WTC11 (cell line): ENCODE measurements around the gene HES6. TPM values are rescaled to one million over a fixed set of nuclear protein-coding genes. Genes with fewer than 3 reads are reported as not detected.
A peak's percentile ranks its signal among the peaks of the same experiment; 100 is the strongest.

ENCODE experiments used
- ATAC-seq: fragments of 200-7000 bp; cut with Tn5 transposase; 2 replicates; pipeline ENCODE4 v1.10.0; 2021; ENCODE audit warnings: mild to moderate bottlenecking, moderate library complexity
- CTCF ChIA-PET: fragments of 300-600 bp; sonication (Branson Sonifier 250); formaldehyde crosslinking; loops from one replicate; lab custom pipeline; 2021; ENCODE audit warnings: antibody characterized with exemption; lab: Charles Lee
- POLR2A ChIA-PET: fragments of 350-600 bp; sonication (Branson Sonifier 250); formaldehyde crosslinking; loops from one replicate; lab custom pipeline; 2021; ENCODE audit warnings: antibody characterized with exemption; lab: Charles Lee
- DNase-seq: peaks from one replicate; pipeline ENCODE4 v3.0.0; 2021; ENCODE audit warnings: low spot score
- H3K27ac Mint-ChIP-seq: 2 replicates; pipeline ENCODE4 v1.8.0; 2021; ENCODE audit warnings: mixed read lengths
- H3K27me3 Mint-ChIP-seq: 2 replicates; pipeline ENCODE4 v1.8.0; 2021; ENCODE audit warnings: low read depth, mild to moderate bottlenecking, moderate library complexity, mixed read lengths
- H3K36me3 Mint-ChIP-seq: 2 replicates; pipeline ENCODE4 v1.8.0; 2021; ENCODE audit warnings: mixed read lengths
- H3K4me1 Mint-ChIP-seq: 2 replicates; pipeline ENCODE4 v1.8.0; 2022; ENCODE audit warnings: mixed read lengths
- H3K4me3 Mint-ChIP-seq: 2 replicates; pipeline ENCODE4 v1.8.0; 2021; ENCODE audit warnings: mild to moderate bottlenecking, moderate library complexity, mixed read lengths
- H3K9me3 Mint-ChIP-seq: 2 replicates; pipeline ENCODE4 v1.8.0; 2021; ENCODE audit warnings: mixed read lengths
- CBFB ChIP-seq: sonication (generic); formaldehyde crosslinking; IDR thresholded peaks from 2 replicates; pipeline ENCODE4 v1.8.1; 2022; ENCODE audit warnings: mild to moderate bottlenecking, low read depth, missing genetic modification reagents
- CREB1 ChIP-seq: sonication (generic); formaldehyde crosslinking; IDR thresholded peaks from 2 replicates; pipeline ENCODE4 v1.8.0; 2023; ENCODE audit warnings: mild to moderate bottlenecking, missing genetic modification reagents
- ELF4 ChIP-seq: sonication (generic); formaldehyde crosslinking; IDR thresholded peaks from 2 replicates; pipeline ENCODE4 v1.8.1; 2022; ENCODE audit warnings: low read depth, mild to moderate bottlenecking, moderate library complexity, missing genetic modification reagents
- FOXK1 ChIP-seq: sonication (generic); formaldehyde crosslinking; IDR thresholded peaks from 2 replicates; pipeline ENCODE4 v1.8.0; 2022; ENCODE audit warnings: mild to moderate bottlenecking, moderate library complexity, missing genetic modification reagents
- GABPB1 ChIP-seq: sonication (generic); formaldehyde crosslinking; IDR thresholded peaks from 2 replicates; pipeline ENCODE4 v1.8.1; 2023; ENCODE audit warnings: mild to moderate bottlenecking, missing genetic modification reagents
- GRHL2 ChIP-seq: fragments of 250-450 bp; sonication (Bioruptor Pico); IDR thresholded peaks from 2 replicates; pipeline ENCODE4 v1.8.0; 2022; ENCODE audit warnings: mild to moderate bottlenecking, moderate library complexity; ENCODE audit not compliant: insufficient replicate concordance, severe bottlenecking
- HMGA2 ChIP-seq: fragments of 250-450 bp; sonication (Bioruptor Pico); IDR thresholded peaks from 2 replicates; pipeline ENCODE4 v1.4.0; 2021; ENCODE audit warnings: mild to moderate bottlenecking, moderate library complexity
- KAT7 ChIP-seq: sonication (generic); formaldehyde crosslinking; IDR thresholded peaks from 2 replicates; pipeline ENCODE4 v1.8.1; 2023; ENCODE audit warnings: missing genetic modification reagents, mild to moderate bottlenecking, borderline replicate concordance
- OVOL2 ChIP-seq: fragments of 250-450 bp; sonication (Bioruptor Pico); IDR thresholded peaks from 2 replicates; pipeline ENCODE4 v1.9.0; 2021; ENCODE audit warnings: mild to moderate bottlenecking, borderline replicate concordance
- RORB ChIP-seq: fragments of 250-450 bp; sonication (Bioruptor Pico); IDR thresholded peaks from 2 replicates; pipeline ENCODE4 v1.9.0; 2021; ENCODE audit warnings: mild to moderate bottlenecking
- TP53 ChIP-seq: sonication (generic); formaldehyde crosslinking; IDR thresholded peaks from 2 replicates; pipeline ENCODE4 v1.8.1; 2023; ENCODE audit warnings: mild to moderate bottlenecking, missing genetic modification reagents
- ZNF121 ChIP-seq: sonication (generic); formaldehyde crosslinking; IDR thresholded peaks from 2 replicates; pipeline ENCODE4 v1.8.0; 2023; ENCODE audit warnings: missing genetic modification reagents
- ZNF138 ChIP-seq: sonication (generic); formaldehyde crosslinking; conservative IDR thresholded peaks from 2 replicates; pipeline ENCODE4 v1.8.1; 2022; ENCODE audit warnings: mild to moderate bottlenecking, moderate library complexity, missing genetic modification reagents
- ZNF317 ChIP-seq: sonication (generic); formaldehyde crosslinking; IDR thresholded peaks from 2 replicates; pipeline ENCODE4 v1.8.1; 2023; ENCODE audit warnings: low read depth, mild to moderate bottlenecking, moderate library complexity, missing genetic modification reagents, borderline replicate concordance
- total RNA-seq: library from RNA; stranded (reverse); gene quantifications from 3 replicates; pipeline ENCODE4 v1.2.3, GENCODE V29; 2021
- TF ChIP-seq, protein P1 (sequence below): fragments of 250-450 bp; sonication (Bioruptor Pico); IDR thresholded peaks from 2 replicates; pipeline ENCODE4 v1.9.0; 2021; ENCODE audit warnings: mild to moderate bottlenecking, borderline replicate concordance
- TF ChIP-seq, protein P2 (sequence below): sonication (generic); formaldehyde crosslinking; conservative IDR thresholded peaks from 2 replicates; pipeline ENCODE4 v1.8.1; 2023; ENCODE audit warnings: mild to moderate bottlenecking, low read depth, missing genetic modification reagents, moderate library complexity
- TF ChIP-seq, protein P3 (sequence below): sonication (generic); formaldehyde crosslinking; IDR thresholded peaks from 2 replicates; pipeline ENCODE4 v1.8.1; 2022; ENCODE audit warnings: low read depth, missing genetic modification reagents, borderline replicate concordance
- TF ChIP-seq, protein P4 (sequence below): sonication (generic); formaldehyde crosslinking; IDR thresholded peaks from 2 replicates; pipeline ENCODE4 v1.8.0; 2022; ENCODE audit warnings: mild to moderate bottlenecking, missing genetic modification reagents
- TF ChIP-seq, protein P5 (sequence below): sonication (generic); formaldehyde crosslinking; IDR thresholded peaks from 2 replicates; pipeline ENCODE4 v1.8.1; 2023; ENCODE audit warnings: mild to moderate bottlenecking, missing genetic modification reagents, moderate library complexity
- TF ChIP-seq, protein P6 (sequence below): fragments of 250-450 bp; sonication (Bioruptor Pico); IDR thresholded peaks from 2 replicates; pipeline ENCODE4 v1.9.0; 2021; ENCODE audit warnings: mild to moderate bottlenecking
- TF ChIP-seq, protein P7 (sequence below): fragments of 250-450 bp; sonication (Bioruptor Pico); IDR thresholded peaks from 2 replicates; pipeline ENCODE4 v1.9.0; 2021; ENCODE audit warnings: moderate library complexity, mild to moderate bottlenecking, inconsistent platforms, borderline replicate concordance
- TF ChIP-seq, protein P8 (sequence below): fragments of 250-450 bp; sonication (Bioruptor Pico); conservative IDR thresholded peaks from 2 replicates; pipeline ENCODE4 v1.9.0; 2021; ENCODE audit warnings: mild to moderate bottlenecking

Gene HES6
- total RNA-seq, 1 experiment from 2014 or later = 52.1 TPM

DNA sequence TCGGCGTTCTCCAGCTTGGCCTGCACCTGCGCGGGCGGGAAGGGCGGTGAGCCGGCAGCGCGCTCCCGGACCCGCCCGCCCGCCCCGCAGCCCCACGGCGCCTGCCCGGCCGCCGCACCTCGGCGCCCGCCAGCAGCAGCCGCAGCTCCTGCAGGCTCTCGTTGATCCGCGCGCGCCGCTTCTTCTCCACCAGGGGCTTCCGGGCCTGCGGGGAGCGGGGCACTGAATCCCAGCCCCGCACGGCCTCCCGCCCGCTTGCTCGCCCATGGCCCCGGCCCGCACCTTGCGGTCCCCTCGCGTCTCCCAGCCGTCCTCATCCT, 335 bp downstream of the HES6 start (continued):
- TF ChIP-seq, protein P1, sequence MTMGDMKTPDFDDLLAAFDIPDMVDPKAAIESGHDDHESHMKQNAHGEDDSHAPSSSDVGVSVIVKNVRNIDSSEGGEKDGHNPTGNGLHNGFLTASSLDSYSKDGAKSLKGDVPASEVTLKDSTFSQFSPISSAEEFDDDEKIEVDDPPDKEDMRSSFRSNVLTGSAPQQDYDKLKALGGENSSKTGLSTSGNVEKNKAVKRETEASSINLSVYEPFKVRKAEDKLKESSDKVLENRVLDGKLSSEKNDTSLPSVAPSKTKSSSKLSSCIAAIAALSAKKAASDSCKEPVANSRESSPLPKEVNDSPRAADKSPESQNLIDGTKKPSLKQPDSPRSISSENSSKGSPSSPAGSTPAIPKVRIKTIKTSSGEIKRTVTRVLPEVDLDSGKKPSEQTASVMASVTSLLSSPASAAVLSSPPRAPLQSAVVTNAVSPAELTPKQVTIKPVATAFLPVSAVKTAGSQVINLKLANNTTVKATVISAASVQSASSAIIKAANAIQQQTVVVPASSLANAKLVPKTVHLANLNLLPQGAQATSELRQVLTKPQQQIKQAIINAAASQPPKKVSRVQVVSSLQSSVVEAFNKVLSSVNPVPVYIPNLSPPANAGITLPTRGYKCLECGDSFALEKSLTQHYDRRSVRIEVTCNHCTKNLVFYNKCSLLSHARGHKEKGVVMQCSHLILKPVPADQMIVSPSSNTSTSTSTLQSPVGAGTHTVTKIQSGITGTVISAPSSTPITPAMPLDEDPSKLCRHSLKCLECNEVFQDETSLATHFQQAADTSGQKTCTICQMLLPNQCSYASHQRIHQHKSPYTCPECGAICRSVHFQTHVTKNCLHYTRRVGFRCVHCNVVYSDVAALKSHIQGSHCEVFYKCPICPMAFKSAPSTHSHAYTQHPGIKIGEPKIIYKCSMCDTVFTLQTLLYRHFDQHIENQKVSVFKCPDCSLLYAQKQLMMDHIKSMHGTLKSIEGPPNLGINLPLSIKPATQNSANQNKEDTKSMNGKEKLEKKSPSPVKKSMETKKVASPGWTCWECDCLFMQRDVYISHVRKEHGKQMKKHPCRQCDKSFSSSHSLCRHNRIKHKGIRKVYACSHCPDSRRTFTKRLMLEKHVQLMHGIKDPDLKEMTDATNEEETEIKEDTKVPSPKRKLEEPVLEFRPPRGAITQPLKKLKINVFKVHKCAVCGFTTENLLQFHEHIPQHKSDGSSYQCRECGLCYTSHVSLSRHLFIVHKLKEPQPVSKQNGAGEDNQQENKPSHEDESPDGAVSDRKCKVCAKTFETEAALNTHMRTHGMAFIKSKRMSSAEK = no peak

DNA sequence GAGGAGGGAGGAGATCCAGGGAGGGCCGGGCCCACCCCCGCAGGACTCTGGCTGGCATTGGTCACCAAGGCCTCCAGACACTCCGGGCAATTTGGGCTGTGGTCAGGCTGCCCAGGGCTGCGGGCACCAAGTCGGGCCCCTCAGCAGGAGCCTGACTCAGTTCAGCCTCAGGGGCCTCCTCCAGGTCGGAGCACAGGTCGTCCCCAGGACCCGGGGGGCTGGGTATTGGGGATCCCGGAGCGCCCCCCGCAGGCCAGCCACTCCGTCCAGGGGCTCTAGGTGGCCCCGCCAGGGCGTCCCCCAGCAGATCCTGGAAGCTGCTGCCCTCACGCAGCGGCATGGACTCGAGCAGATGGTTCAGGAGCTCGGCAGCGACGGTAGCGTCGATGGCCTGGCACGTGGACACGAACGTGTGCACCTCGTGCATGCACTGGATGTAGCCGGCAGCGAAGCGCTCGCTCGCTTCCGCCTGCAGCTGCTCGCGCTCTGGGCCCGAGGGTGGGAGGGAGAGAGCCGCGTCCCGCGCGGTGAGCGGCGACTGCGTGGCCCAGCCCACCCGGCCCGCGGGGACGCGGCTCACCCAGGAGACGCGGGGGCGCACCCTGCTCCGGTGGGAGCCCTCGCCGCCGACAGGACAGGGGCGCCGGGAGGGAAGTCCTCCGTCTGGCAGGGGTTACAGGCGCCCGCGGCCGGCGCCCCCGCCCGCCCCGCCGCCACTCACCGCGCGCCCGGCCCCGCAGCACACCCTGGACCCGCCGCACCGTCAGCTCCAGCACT, 884 bp downstream of the HES6 start:
- Mint-ChIP-seq H3K4me3 (peak overlapping the region; percentile 61), H3K9me3 (peaks cover 2% of the 10 kb centered on the region), H3K4me1 (peaks cover 16% of the 10 kb centered on the region), H3K27ac (no peak overlapping the region), H3K27me3 (peaks cover 60% of the 10 kb centered on the region), H3K36me3 (peaks cover 5% of the 10 kb centered on the region)
- DNase-seq = no peak
- POLR2A ChIA-PET = interaction anchor here (0.6 kb wide), 1 partner anchor 58 kb away, joined by 3 read pairs; no protein-coding TSS in a partner anchor
- ATAC-seq = no peak
- CTCF ChIA-PET = interaction anchor here (1.0 to 3.3 kb wide), 3 partner anchors 24 to 100 kb away, joined by 3 to 21 read pairs (median 3); no protein-coding TSS in a partner anchor
- no peak for TF ChIP-seq HMGA2 (CRISPR knock-in tag)
- TF ChIP-seq, protein P2, sequence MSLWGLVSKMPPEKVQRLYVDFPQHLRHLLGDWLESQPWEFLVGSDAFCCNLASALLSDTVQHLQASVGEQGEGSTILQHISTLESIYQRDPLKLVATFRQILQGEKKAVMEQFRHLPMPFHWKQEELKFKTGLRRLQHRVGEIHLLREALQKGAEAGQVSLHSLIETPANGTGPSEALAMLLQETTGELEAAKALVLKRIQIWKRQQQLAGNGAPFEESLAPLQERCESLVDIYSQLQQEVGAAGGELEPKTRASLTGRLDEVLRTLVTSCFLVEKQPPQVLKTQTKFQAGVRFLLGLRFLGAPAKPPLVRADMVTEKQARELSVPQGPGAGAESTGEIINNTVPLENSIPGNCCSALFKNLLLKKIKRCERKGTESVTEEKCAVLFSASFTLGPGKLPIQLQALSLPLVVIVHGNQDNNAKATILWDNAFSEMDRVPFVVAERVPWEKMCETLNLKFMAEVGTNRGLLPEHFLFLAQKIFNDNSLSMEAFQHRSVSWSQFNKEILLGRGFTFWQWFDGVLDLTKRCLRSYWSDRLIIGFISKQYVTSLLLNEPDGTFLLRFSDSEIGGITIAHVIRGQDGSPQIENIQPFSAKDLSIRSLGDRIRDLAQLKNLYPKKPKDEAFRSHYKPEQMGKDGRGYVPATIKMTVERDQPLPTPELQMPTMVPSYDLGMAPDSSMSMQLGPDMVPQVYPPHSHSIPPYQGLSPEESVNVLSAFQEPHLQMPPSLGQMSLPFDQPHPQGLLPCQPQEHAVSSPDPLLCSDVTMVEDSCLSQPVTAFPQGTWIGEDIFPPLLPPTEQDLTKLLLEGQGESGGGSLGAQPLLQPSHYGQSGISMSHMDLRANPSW (CRISPR knock-in tag) = no peak
- TF ChIP-seq GABPB1 (CRISPR knock-in tag) = peak; percentile 88
- TF ChIP-seq ZNF121 (CRISPR knock-in tag) = peak; percentile 97
- TF ChIP-seq, protein P3, sequence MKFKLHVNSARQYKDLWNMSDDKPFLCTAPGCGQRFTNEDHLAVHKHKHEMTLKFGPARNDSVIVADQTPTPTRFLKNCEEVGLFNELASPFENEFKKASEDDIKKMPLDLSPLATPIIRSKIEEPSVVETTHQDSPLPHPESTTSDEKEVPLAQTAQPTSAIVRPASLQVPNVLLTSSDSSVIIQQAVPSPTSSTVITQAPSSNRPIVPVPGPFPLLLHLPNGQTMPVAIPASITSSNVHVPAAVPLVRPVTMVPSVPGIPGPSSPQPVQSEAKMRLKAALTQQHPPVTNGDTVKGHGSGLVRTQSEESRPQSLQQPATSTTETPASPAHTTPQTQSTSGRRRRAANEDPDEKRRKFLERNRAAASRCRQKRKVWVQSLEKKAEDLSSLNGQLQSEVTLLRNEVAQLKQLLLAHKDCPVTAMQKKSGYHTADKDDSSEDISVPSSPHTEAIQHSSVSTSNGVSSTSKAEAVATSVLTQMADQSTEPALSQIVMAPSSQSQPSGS (CRISPR knock-in tag) = peak; percentile 99
- TF ChIP-seq, protein P4, sequence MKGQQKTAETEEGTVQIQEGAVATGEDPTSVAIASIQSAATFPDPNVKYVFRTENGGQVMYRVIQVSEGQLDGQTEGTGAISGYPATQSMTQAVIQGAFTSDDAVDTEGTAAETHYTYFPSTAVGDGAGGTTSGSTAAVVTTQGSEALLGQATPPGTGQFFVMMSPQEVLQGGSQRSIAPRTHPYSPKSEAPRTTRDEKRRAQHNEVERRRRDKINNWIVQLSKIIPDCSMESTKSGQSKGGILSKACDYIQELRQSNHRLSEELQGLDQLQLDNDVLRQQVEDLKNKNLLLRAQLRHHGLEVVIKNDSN (CRISPR knock-in tag) = peak; percentile 90
- no peak for TF ChIP-seq GRHL2 (CRISPR knock-in tag)
- peak; percentile 99 for TF ChIP-seq TP53
- no peak for TF ChIP-seq OVOL2 (CRISPR knock-in tag)
- TF ChIP-seq, protein P5, sequence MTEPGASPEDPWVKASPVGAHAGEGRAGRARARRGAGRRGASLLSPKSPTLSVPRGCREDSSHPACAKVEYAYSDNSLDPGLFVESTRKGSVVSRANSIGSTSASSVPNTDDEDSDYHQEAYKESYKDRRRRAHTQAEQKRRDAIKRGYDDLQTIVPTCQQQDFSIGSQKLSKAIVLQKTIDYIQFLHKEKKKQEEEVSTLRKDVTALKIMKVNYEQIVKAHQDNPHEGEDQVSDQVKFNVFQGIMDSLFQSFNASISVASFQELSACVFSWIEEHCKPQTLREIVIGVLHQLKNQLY = no peak
- TF ChIP-seq CBFB (CRISPR knock-in tag) = no peak
- TF ChIP-seq FOXK1 (CRISPR knock-in tag) = peak; percentile 99
- TF ChIP-seq, protein P6, sequence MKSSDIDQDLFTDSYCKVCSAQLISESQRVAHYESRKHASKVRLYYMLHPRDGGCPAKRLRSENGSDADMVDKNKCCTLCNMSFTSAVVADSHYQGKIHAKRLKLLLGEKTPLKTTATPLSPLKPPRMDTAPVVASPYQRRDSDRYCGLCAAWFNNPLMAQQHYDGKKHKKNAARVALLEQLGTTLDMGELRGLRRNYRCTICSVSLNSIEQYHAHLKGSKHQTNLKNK (CRISPR knock-in tag) = no peak
- peak; percentile 99 for TF ChIP-seq CREB1 (CRISPR knock-in tag)
- TF ChIP-seq ZNF138 (CRISPR knock-in tag) = peak; percentile 98
- peak; percentile 79; the same call in 1 of the 2 replicates for TF ChIP-seq ZNF317 (CRISPR knock-in tag)
- TF ChIP-seq, protein P7, sequence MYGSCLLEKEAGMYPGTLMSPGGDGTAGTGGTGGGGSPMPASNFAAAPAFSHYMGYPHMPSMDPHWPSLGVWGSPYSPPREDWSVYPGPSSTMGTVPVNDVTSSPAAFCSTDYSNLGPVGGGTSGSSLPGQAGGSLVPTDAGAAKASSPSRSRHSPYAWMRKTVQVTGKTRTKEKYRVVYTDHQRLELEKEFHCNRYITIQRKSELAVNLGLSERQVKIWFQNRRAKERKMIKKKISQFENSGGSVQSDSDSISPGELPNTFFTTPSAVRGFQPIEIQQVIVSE = no peak
- TF ChIP-seq, protein P8, sequence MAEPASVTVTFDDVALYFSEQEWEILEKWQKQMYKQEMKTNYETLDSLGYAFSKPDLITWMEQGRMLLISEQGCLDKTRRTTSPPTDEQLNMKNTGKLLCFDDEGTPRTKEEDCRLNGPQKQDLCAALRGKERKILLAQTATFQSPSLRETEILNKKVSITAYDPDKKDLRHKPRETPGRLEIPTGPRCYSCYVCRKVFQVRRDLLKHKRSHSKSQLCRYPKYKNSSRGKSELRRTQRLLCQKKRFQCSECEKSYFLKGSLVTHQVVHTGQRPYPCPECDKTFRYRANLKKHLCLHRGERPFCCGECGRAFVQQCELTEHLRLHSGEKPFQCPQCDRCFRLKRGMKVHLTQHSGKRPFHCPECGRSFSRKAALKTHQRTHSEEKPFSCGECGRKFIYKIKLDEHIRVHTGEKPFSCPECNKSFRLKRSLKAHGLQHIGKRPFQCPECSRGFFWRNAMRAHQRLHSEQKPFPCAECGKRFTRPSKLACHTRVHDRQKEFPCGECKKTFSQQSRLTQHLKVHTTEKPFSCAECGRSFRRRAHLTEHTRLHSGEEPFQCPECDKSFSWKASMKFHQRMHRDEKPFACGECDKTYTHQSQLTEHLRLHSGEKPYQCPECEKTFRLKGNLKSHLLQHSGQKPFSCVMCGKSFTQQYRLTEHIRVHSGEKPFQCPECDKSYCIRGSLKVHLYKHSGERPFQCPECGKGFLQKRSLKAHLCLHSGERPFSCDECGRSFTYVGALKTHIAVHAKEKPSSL (CRISPR knock-in tag) = no peak
- peak; percentile 98; the same call in 1 of the 2 replicates for TF ChIP-seq KAT7
- TF ChIP-seq ELF4 = peak; percentile 96
- no peak for TF ChIP-seq RORB (CRISPR knock-in tag)
